ENCODE data around the gene CDH12.

- TF ChIP-seq CTCF (IDR thresholded peaks at IDR 0.05) (no peak), POLR2A (IDR thresholded peaks at IDR 0.05) (no peak)
Observed at GRCh38 chr5:21807953-21808352, 1045.2 kb downstream of the CDH12 start.

Data from ovary (tissue), 3 donors.